Activated T-helper 2 cell treated with anti-CD3 and anti-CD28 coated beads, Interferon-gamma antibody, Interleukin-2, Interleukin-4, amounts not matched to agents 10 μg/mL and 5 μg/mL and 100 μg/mL, durations not matched to agents 14 hours and 24 hours and 36 hours (primary cell): ENCODE results near the gene KCNAB1. TPM values are rescaled to one million over a fixed set of nuclear protein-coding genes. Genes with fewer than 3 reads are reported as not detected.

Experiments
- DNase-seq: peaks from one replicate; pipeline ENCODE4 v3.0.0; 2021; ENCODE audit warnings: low spot score
- H3K27ac Mint-ChIP-seq: one replicate; pipeline ENCODE4 v1.8.0; 2021; ENCODE audit warnings: mixed read lengths
- H3K27me3 Mint-ChIP-seq: one replicate; pipeline ENCODE4 v1.8.0; 2021; ENCODE audit warnings: low read depth, mixed read lengths
- H3K36me3 Mint-ChIP-seq: one replicate; pipeline ENCODE4 v1.8.0; 2021; ENCODE audit warnings: low read depth, mixed read lengths
- H3K4me1 Mint-ChIP-seq: one replicate; pipeline ENCODE4 v1.8.0; 2021; ENCODE audit warnings: low read depth, mixed read lengths
- H3K4me3 Mint-ChIP-seq: one replicate; pipeline ENCODE4 v1.8.0; 2021; ENCODE audit warnings: low read depth, mild to moderate bottlenecking, moderate library complexity, mixed read lengths
- H3K9me3 Mint-ChIP-seq: one replicate; pipeline ENCODE4 v1.8.0; 2021; ENCODE audit warnings: mixed read lengths
- intact Hi-C: fragments of 100-400 bp; cut with micrococcal nuclease; formaldehyde crosslinking; loops from one replicate; pipeline ENCODE4 v1.15.1; 2023
- total RNA-seq: library from RNA; stranded (reverse); gene quantifications from 2 replicates; pipeline ENCODE4 v1.2.3, GENCODE V29; 2022

KCNAB1 gene
- total RNA-seq, 1 donor from 2014 or later: not detected

- no peak overlapping the region for H3K4me3 Mint-ChIP-seq
- no peaks in the 10 kb centered on the region for H3K4me1 Mint-ChIP-seq
- H3K36me3 Mint-ChIP-seq: no peaks in the 10 kb centered on the region
- H3K9me3 Mint-ChIP-seq: no peaks in the 10 kb centered on the region
- H3K27me3 Mint-ChIP-seq: peaks cover 9% of the 10 kb centered on the region
- DNase-seq: no peak
- intact Hi-C loops: no loop called here
- H3K27ac Mint-ChIP-seq: no peak overlapping the region
Measured at GRCh38 chr3:156341831-156342416, 221.5 kb downstream of the KCNAB1 start.

GRCh38 chr3:156344215-156344614, 223.8 kb downstream of the KCNAB1 start:
- intact Hi-C loops: no loop called here
- no peak for DNase-seq
- Mint-ChIP-seq H3K36me3 (no peaks in the 10 kb centered on the region), H3K9me3 (no peaks in the 10 kb centered on the region), H3K27me3 (peaks cover 12% of the 10 kb centered on the region), H3K27ac (no peak overlapping the region), H3K4me1 (no peaks in the 10 kb centered on the region), H3K4me3 (no peak overlapping the region)

- Mint-ChIP-seq H3K27me3 (peaks cover 11% of the 10 kb centered on the region), H3K27ac (no peak overlapping the region), H3K4me1 (no peaks in the 10 kb centered on the region)
Measured at GRCh38 chr3:156349111-156349510, 228.7 kb downstream of the KCNAB1 start.

GRCh38 chr3:156349978-156350377, 229.6 kb downstream of the KCNAB1 start:
- H3K36me3 Mint-ChIP-seq: no peaks in the 10 kb centered on the region
- intact Hi-C loops: no loop called here
- no peaks in the 10 kb centered on the region for H3K9me3 Mint-ChIP-seq
- DNase-seq: no peak
- H3K27ac Mint-ChIP-seq: no peak overlapping the region
- H3K4me1 Mint-ChIP-seq: no peaks in the 10 kb centered on the region
- no peak overlapping the region for H3K4me3 Mint-ChIP-seq
- peaks cover 11% of the 10 kb centered on the region for H3K27me3 Mint-ChIP-seq

More at GRCh38 chr3:156349111-156349510, 228.7 kb downstream of the KCNAB1 start:
- Mint-ChIP-seq H3K4me3 (no peak overlapping the region), H3K9me3 (no peaks in the 10 kb centered on the region), H3K36me3 (no peaks in the 10 kb centered on the region)
- intact Hi-C loops: no loop called here
- no peak for DNase-seq

DNA sequence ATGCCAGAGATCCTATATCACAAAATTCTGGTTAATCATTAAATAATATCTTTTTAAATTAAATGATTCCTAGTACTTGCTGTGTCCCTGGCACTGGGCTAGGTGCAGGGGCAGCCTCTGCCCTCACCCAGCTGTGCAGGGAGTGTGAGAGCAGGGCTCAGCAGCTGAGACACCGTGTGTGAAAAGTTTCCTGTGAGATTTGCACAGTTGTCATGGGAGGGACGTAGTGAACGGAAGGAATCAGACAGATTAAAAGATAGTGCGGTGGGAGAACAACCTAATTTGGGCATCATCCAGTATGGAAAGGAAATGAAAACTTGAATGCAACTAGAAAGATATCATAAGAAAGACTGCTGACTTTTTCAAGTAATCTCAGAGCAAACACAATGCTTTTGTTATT, 230.4 kb downstream of the KCNAB1 start:
- no peaks in the 10 kb centered on the region for H3K36me3 Mint-ChIP-seq
- no peak overlapping the region for H3K27ac Mint-ChIP-seq
- H3K4me1 Mint-ChIP-seq: no peaks in the 10 kb centered on the region
- DNase-seq: no peak
- intact Hi-C loops: no loop called here
- peaks cover 9% of the 10 kb centered on the region for H3K27me3 Mint-ChIP-seq
- H3K4me3 Mint-ChIP-seq: no peak overlapping the region
- no peaks in the 10 kb centered on the region for H3K9me3 Mint-ChIP-seq

DNA sequence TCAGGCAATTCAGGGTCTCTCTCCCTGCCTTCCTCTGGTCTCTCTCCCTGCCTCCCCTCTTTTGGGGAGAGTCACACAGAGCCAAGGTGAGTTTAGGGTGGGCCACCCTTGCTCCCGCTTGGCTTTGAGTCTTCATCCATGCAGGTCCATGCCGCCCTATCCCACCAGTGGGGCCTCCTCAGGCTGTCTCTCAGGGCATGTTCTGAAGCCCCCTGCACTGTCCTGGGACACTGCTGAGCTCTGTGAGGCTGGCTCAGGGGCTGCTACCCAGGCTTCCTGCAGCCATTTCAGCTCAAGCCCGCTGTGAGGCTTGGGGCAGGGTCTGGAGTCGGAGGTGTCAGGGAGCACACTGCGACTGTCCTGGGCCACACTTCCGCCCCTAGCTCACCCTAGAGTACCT, 231.4 kb downstream of the KCNAB1 start:
- H3K27ac Mint-ChIP-seq: no peak overlapping the region
- no peaks in the 10 kb centered on the region for H3K36me3 Mint-ChIP-seq
- no peak overlapping the region for H3K4me3 Mint-ChIP-seq
- H3K27me3 Mint-ChIP-seq: peaks cover 6% of the 10 kb centered on the region
- H3K9me3 Mint-ChIP-seq: no peaks in the 10 kb centered on the region
- DNase-seq: no peak
- no peaks in the 10 kb centered on the region for H3K4me1 Mint-ChIP-seq
- intact Hi-C loops: no loop called here

DNA sequence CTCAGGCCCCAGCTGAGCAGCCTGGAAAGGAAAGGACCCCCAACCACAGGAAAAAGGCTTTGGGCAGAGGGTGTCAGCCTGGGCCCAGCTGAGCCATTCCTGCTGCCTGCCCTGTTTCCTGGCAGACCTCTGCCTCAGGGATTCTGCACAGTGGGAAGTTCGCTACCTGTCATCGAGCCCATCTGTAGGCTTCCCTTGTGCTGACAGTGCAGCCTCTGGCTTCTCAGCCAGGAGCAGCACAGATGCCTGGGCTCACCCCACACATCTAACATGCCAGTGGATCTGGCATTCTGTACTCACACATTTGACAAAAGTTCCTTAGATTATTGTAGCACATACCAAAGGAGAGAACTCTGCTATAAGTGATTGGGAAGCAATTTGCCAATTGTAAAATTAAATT, 232.3 kb downstream of the KCNAB1 start:
- Mint-ChIP-seq H3K36me3 (no peaks in the 10 kb centered on the region), H3K4me1 (no peaks in the 10 kb centered on the region), H3K27ac (no peak overlapping the region), H3K27me3 (peaks cover 6% of the 10 kb centered on the region), H3K9me3 (no peaks in the 10 kb centered on the region), H3K4me3 (no peak overlapping the region)
- no peak for DNase-seq
- intact Hi-C loops: no loop called here

- DNase-seq: no peak
- no peaks in the 10 kb centered on the region for H3K9me3 Mint-ChIP-seq
- no peak overlapping the region for H3K4me3 Mint-ChIP-seq
- H3K36me3 Mint-ChIP-seq: no peaks in the 10 kb centered on the region
- no peaks in the 10 kb centered on the region for H3K4me1 Mint-ChIP-seq
- H3K27ac Mint-ChIP-seq: no peak overlapping the region
- intact Hi-C loops: no loop called here
- peaks cover 6% of the 10 kb centered on the region for H3K27me3 Mint-ChIP-seq
Measured at GRCh38 chr3:156353563-156353962, 233.2 kb downstream of the KCNAB1 start.

GRCh38 chr3:156356537-156357363, 236.4 kb downstream of the KCNAB1 start:
- H3K36me3 Mint-ChIP-seq: no peaks in the 10 kb centered on the region
- DNase-seq: no peak
- no peak overlapping the region for H3K27ac Mint-ChIP-seq
- no peak overlapping the region for H3K4me3 Mint-ChIP-seq
- intact Hi-C loops: no loop called here
- no peaks in the 10 kb centered on the region for H3K4me1 Mint-ChIP-seq
- H3K27me3 Mint-ChIP-seq: peaks cover 17% of the 10 kb centered on the region
- H3K9me3 Mint-ChIP-seq: no peaks in the 10 kb centered on the region

GRCh38 chr3:156358232-156358631, 237.9 kb downstream of the KCNAB1 start:
- DNase-seq: no peak
- Mint-ChIP-seq H3K36me3 (no peaks in the 10 kb centered on the region), H3K27ac (no peak overlapping the region), H3K27me3 (peaks cover 17% of the 10 kb centered on the region), H3K4me1 (no peaks in the 10 kb centered on the region), H3K9me3 (no peaks in the 10 kb centered on the region), H3K4me3 (no peak overlapping the region)
- intact Hi-C loops: no loop called here

- no peak for DNase-seq
- Mint-ChIP-seq H3K4me3 (no peak overlapping the region), H3K36me3 (no peaks in the 10 kb centered on the region), H3K27me3 (peaks cover 17% of the 10 kb centered on the region), H3K27ac (no peak overlapping the region), H3K4me1 (no peaks in the 10 kb centered on the region), H3K9me3 (no peaks in the 10 kb centered on the region)
- intact Hi-C loops: no loop called here
Measured at GRCh38 chr3:156359368-156359767, 239.0 kb downstream of the KCNAB1 start.

DNA sequence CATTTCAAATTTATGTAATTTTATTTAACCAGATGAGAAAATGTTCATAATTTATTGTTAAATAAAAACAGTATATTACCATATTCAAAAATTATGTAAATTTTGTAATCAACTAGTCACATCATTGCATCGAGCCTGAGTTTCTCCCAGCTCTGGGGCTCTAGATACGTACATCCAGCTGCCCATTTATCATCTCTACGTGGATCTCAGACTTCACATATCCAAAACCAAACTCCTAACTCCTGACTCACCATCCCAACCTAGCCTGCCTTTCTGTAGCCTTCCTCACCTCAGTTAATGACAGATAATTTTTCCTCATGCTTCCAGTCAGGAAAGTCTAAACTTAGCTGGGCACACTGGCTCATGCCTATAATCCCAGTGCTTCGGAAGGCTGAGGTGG, 239.7 kb downstream of the KCNAB1 start:
- Mint-ChIP-seq H3K4me1 (no peaks in the 10 kb centered on the region), H3K27me3 (peaks cover 17% of the 10 kb centered on the region), H3K4me3 (no peak overlapping the region), H3K36me3 (no peaks in the 10 kb centered on the region), H3K27ac (peak overlapping the region; percentile 11), H3K9me3 (no peaks in the 10 kb centered on the region)
- no peak for DNase-seq
- intact Hi-C loops: no loop called here

DNA sequence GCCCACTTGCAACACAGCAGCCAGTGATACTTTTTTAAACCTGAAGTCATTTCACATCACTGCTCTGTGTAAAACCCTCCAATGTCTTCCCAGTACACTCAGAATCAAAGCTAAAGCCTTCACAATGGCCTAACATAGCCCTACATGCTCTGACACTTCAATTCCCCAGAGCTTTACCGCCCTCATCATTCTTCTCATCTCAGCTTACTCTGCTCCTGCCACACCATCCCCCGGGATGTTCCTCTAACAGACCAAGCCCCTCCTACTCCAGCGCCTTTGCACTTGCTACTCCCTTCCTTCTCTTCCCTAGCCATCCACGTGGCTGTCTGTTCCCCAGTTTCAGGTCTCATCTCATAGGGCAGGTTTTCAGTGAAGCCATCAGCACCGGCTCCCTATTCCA, 240.6 kb downstream of the KCNAB1 start:
- Mint-ChIP-seq H3K4me3 (no peak overlapping the region), H3K36me3 (no peaks in the 10 kb centered on the region), H3K27me3 (peaks cover 17% of the 10 kb centered on the region), H3K9me3 (no peaks in the 10 kb centered on the region), H3K27ac (no peak overlapping the region), H3K4me1 (no peaks in the 10 kb centered on the region)
- intact Hi-C loops: no loop called here
- no peak for DNase-seq
